GM12801 (cell line): ENCODE results near the gene TMEM18.

ENCODE experiments used
- TF ChIP-seq, protein P1 (sequence below): IDR thresholded peaks from one replicate; pipeline ENCODE4 v1.5.1; 2011; ENCODE audit warnings: control low read depth; ENCODE audit not compliant: insufficient read length; ENCODE audit errors: extremely low read depth

The TMEM18 gene

DNA sequence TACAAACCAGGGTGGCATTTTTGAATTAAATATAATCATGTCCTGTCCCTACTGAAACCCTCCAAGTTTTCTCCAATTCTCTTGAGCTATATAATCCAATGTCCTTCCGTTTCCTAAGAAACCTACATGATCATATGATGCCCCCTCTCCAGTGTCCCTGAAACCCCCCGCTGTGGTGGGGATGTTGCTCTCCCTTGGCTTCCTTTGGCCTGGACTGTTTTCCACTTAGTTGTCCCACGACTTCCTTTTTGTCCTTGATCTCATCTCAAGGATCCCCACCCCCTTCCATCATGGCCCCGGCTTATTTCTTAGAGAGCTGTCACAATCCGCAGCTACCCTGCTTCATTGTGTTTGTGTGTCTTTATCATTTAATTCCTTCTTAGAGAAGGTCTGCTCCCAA lies 43.8 kb downstream of the TMEM18 start:
- TF ChIP-seq, protein P1, sequence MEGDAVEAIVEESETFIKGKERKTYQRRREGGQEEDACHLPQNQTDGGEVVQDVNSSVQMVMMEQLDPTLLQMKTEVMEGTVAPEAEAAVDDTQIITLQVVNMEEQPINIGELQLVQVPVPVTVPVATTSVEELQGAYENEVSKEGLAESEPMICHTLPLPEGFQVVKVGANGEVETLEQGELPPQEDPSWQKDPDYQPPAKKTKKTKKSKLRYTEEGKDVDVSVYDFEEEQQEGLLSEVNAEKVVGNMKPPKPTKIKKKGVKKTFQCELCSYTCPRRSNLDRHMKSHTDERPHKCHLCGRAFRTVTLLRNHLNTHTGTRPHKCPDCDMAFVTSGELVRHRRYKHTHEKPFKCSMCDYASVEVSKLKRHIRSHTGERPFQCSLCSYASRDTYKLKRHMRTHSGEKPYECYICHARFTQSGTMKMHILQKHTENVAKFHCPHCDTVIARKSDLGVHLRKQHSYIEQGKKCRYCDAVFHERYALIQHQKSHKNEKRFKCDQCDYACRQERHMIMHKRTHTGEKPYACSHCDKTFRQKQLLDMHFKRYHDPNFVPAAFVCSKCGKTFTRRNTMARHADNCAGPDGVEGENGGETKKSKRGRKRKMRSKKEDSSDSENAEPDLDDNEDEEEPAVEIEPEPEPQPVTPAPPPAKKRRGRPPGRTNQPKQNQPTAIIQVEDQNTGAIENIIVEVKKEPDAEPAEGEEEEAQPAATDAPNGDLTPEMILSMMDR: no peak

- TF ChIP-seq, protein P1: no peak
These were observed 44.7 kb downstream of the TMEM18 start for GRCh38 chr2:632471-632870.

GRCh38 chr2:631741-632140 lies 45.5 kb downstream of the TMEM18 start:
- TF ChIP-seq, protein P1: no peak

GRCh38 chr2:630451-631320 lies 46.5 kb downstream of the TMEM18 start:
- TF ChIP-seq, protein P1: no peak

GRCh38 chr2:629961-630360 lies 47.2 kb downstream of the TMEM18 start:
- TF ChIP-seq, protein P1: no peak

DNA sequence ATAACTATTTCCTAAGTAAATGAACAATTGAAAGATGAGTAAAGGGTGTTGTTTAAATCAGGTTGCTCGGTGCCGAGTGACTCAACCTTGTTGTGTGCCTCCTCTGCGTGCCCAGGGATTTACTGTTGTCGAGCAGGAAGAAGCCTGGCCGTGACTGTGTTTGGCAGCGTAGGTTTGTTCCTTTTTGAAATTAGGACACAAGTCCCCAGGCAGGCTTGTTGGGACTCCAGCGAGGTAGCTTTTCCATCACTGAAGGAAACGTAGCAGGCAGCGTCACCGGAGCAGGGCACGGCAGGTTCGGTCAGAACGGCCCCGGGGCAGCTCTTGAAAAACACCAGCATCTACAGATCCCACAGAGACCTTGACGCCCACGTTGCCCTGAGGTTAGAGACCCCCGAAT lies 48.6 kb downstream of the TMEM18 start:
- TF ChIP-seq, protein P1: no peak

DNA sequence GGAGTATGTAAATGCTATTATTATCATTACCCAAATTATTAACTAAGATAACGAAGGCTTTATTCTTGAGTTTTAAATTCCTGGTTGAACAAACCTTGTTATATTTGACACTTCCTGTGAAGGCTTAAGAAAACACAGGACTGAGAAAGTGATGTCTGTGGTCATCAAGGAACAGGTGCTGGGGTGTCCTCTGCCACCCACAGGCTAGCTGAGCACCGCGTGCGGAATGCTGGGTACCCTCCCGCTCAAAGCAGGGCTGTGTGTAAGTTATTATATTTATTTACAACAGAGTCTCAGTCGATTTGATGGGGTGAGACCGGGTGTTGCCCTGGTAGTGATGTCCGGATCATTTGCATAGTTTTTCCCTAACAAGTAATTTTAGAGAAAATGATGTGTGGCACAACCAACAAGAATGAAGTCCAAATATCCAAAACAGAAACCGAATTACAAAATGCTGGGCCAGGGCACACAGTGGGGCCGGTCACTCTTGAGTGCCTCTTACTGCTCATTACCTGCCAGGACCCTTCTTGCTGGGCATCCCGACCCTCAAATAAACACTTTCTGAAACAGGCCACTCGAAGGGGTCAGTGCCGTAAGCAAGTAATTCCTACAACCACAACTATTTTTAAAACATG lies 49.2 kb downstream of the TMEM18 start:
- TF ChIP-seq, protein P1: no peak
